Ishikawa (cell line): ENCODE data around the gene SH3GLB1.

Experiments used
- CEBPB ChIP-seq: IDR thresholded peaks from 2 replicates; pipeline ENCODE4 v1.6.1; 2012
- CREB1 ChIP-seq: IDR thresholded peaks from 2 replicates; pipeline ENCODE4 v1.6.1; 2012; ENCODE audit warnings: low read depth
- EGR1 ChIP-seq: IDR thresholded peaks from 2 replicates; pipeline ENCODE4 v1.6.1; 2012
- EP300 ChIP-seq: IDR thresholded peaks from 2 replicates; pipeline ENCODE4 v1.6.1; 2012; ENCODE audit warnings: borderline replicate concordance
- FOXM1 ChIP-seq: IDR thresholded peaks from 2 replicates; pipeline ENCODE4 v1.6.1; 2012; ENCODE audit warnings: low read depth, borderline replicate concordance
- NFIC ChIP-seq: IDR thresholded peaks from 2 replicates; pipeline ENCODE4 v1.6.1; 2012
- RAD21 ChIP-seq: IDR thresholded peaks from 2 replicates; pipeline ENCODE4 v1.6.1; 2012; ENCODE audit warnings: low read depth
- TAF1 ChIP-seq: IDR thresholded peaks from 2 replicates; pipeline ENCODE4 v1.6.1; 2012; ENCODE audit warnings: low read depth, mild to moderate bottlenecking
- TCF12 ChIP-seq: IDR thresholded peaks from 2 replicates; pipeline ENCODE4 v1.6.1; 2012; ENCODE audit warnings: low read depth
- TEAD4 ChIP-seq: IDR thresholded peaks from 2 replicates; pipeline ENCODE4 v1.6.1; 2012
- YY1 ChIP-seq: IDR thresholded peaks from 2 replicates; pipeline ENCODE4 v1.6.1; 2012; ENCODE audit warnings: low read depth
- ZBTB7A ChIP-seq: IDR thresholded peaks from 2 replicates; pipeline ENCODE4 v1.6.1; 2012; ENCODE audit warnings: low read depth
- TF ChIP-seq, protein P1 (sequence below): IDR thresholded peaks from 2 replicates; pipeline ENCODE4 v1.6.1; 2012
- TF ChIP-seq, protein P2 (sequence below): IDR thresholded peaks from 2 replicates; pipeline ENCODE4 v1.6.1; 2012; ENCODE audit warnings: low read depth, mild to moderate bottlenecking
- TF ChIP-seq, protein P3 (sequence below): IDR thresholded peaks from 2 replicates; pipeline ENCODE4 v1.6.1; 2012

Gene SH3GLB1

DNA sequence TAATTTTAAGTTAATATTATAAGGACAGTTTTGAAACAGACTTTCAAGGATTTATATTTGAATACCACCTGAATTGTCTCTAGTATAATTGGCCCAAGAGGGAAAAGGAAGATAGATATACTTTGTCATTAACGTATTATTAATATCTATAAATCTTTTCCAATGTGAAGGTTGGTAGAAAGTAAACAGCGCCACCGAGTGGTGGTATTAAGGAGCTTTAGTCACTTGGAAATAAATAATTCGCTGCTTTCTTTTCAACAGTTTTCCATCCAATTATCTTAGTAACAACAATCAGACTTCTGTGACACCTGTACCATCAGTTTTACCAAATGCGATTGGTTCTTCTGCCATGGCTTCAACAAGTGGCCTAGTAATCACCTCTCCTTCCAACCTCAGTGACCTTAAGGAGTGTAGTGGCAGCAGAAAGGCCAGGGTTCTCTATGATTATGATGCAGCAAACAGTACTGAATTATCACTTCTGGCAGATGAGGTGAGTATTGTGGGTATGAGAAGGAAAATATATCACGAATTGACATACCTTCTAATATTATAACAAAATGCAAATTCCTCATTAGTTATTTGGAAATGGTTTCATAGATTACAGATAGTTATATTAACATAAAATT lies 37.7 kb downstream of the SH3GLB1 start:
- no peak for TF ChIP-seq TEAD4
- TF ChIP-seq ZBTB7A: no peak
- TF ChIP-seq CEBPB: no peak
- TF ChIP-seq RAD21: peak; percentile 47; the same call in 1 of the 2 replicates
- no peak for TF ChIP-seq TCF12
- TF ChIP-seq, protein P1, sequence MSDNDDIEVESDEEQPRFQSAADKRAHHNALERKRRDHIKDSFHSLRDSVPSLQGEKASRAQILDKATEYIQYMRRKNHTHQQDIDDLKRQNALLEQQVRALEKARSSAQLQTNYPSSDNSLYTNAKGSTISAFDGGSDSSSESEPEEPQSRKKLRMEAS: no peak

- TF ChIP-seq, protein P1: no peak
- TF ChIP-seq TCF12: no peak
- no peak for TF ChIP-seq TEAD4
- TF ChIP-seq NFIC: no peak
- no peak for TF ChIP-seq ZBTB7A
- TF ChIP-seq, protein P2, sequence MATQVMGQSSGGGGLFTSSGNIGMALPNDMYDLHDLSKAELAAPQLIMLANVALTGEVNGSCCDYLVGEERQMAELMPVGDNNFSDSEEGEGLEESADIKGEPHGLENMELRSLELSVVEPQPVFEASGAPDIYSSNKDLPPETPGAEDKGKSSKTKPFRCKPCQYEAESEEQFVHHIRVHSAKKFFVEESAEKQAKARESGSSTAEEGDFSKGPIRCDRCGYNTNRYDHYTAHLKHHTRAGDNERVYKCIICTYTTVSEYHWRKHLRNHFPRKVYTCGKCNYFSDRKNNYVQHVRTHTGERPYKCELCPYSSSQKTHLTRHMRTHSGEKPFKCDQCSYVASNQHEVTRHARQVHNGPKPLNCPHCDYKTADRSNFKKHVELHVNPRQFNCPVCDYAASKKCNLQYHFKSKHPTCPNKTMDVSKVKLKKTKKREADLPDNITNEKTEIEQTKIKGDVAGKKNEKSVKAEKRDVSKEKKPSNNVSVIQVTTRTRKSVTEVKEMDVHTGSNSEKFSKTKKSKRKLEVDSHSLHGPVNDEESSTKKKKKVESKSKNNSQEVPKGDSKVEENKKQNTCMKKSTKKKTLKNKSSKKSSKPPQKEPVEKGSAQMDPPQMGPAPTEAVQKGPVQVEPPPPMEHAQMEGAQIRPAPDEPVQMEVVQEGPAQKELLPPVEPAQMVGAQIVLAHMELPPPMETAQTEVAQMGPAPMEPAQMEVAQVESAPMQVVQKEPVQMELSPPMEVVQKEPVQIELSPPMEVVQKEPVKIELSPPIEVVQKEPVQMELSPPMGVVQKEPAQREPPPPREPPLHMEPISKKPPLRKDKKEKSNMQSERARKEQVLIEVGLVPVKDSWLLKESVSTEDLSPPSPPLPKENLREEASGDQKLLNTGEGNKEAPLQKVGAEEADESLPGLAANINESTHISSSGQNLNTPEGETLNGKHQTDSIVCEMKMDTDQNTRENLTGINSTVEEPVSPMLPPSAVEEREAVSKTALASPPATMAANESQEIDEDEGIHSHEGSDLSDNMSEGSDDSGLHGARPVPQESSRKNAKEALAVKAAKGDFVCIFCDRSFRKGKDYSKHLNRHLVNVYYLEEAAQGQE: no peak
- TF ChIP-seq CREB1: no peak
- no peak for TF ChIP-seq EGR1
- TF ChIP-seq EP300: no peak
- TF ChIP-seq, protein P3, sequence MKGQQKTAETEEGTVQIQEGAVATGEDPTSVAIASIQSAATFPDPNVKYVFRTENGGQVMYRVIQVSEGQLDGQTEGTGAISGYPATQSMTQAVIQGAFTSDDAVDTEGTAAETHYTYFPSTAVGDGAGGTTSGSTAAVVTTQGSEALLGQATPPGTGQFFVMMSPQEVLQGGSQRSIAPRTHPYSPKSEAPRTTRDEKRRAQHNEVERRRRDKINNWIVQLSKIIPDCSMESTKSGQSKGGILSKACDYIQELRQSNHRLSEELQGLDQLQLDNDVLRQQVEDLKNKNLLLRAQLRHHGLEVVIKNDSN: no peak
- no peak for TF ChIP-seq CEBPB
- TF ChIP-seq FOXM1: no peak
- TF ChIP-seq YY1: no peak
Observed at GRCh38 chr1:86747304-86747703, 42.9 kb downstream of the SH3GLB1 start.

DNA sequence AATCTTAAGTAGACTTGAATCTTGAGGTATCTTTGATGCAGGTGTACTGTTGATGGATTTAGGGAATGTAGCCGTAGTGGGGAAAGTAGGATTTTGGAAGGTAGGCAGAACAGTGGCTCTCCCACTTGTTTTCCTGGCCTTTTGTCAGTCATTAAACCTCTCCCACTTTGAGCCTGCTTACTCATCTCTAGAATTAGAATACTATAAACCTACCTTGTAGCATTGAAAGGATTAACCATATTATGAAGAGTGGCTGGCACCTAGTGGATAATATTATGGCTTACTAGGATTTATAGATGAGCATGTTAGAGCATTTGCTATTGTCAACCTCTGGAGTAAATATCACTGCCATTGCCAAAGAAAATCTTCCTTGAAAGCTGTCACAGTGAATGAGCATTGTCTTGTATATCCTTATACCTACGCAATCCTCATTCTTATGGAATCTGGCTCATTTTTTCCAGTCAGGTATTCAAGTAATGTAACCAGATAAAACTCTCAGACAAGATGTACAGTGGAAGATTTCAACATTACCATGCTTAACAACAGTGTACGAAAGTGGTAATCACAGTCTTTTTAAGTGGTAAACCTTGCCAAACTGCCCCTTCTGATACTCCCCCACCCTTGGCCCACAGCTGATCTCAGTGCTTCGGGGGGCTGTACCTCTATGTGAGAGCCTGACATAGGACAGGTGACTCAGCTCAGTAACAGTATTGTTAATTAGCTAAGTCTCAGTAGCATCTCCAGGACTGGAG lies 44.4 kb downstream of the SH3GLB1 start:
- TF ChIP-seq EGR1: no peak
- TF ChIP-seq YY1: no peak

- no peak for TF ChIP-seq EGR1
- TF ChIP-seq, protein P3: no peak
- TF ChIP-seq TAF1: no peak
- no peak for TF ChIP-seq RAD21
- no peak for TF ChIP-seq ZBTB7A
- no peak for TF ChIP-seq YY1
- TF ChIP-seq CREB1: no peak
- TF ChIP-seq, protein P2: no peak
- TF ChIP-seq FOXM1: no peak
Observed at GRCh38 chr1:86750076-86750475, 45.7 kb downstream of the SH3GLB1 start.

- TF ChIP-seq, protein P1: no peak
- TF ChIP-seq NFIC (no peak), CREB1 (no peak), CEBPB (no peak), ZBTB7A (no peak), TCF12 (no peak), TEAD4 (no peak)
- TF ChIP-seq, protein P2: no peak
Observed at GRCh38 chr1:86750530-86750929, 46.2 kb downstream of the SH3GLB1 start.
